HEK293 (cell line): ENCODE data around the gene SCGB1A1.

Experiments
- CTCF ChIA-PET: fragments of 350-600 bp; formaldehyde crosslinking; extraction: SDS; loops from one replicate; lab custom pipeline; 2021; ENCODE audit warnings: antibody characterized with exemption; lab: Yijun Ruan, JAX
- POLR2A ChIA-PET: fragments of 300-600 bp; formaldehyde crosslinking; extraction: SDS; loops from one replicate; lab custom pipeline; 2020; ENCODE audit warnings: antibody characterized with exemption, inconsistent platforms; lab: Yijun Ruan, JAX
- H3K27ac ChIP-seq: fragments of 200-500 bp; sonication (Bioruptor generic); 2 replicates; pipeline ENCODE4 v1.5.1; 2014; ENCODE audit warnings: low read depth, low read length, control low read depth, inconsistent platforms; ENCODE audit errors: extremely low read depth
- H3K36me3 ChIP-seq, 2 experiments: fragments of 200-500 bp in 1 of 2; sonication (Bioruptor generic) in 1 of 2; 1 replicate in 1 of 2; 2 replicates in 1 of 2; pipeline ENCODE4 v1.5.1; 2014 to 2017; ENCODE audit warnings: inconsistent platforms in 2 of 2, low read length in 2 of 2; ENCODE audit not compliant: control insufficient read depth in 2 of 2, insufficient read depth in 1 of 2
- H3K4me1 ChIP-seq: fragments of 200-500 bp; sonication (Bioruptor generic); 2 replicates; pipeline ENCODE4 v1.5.1; 2014; ENCODE audit warnings: mild to moderate bottlenecking, low read length, inconsistent platforms; ENCODE audit not compliant: control insufficient read depth, insufficient read depth
- H3K4me3 ChIP-seq: 2 replicates; pipeline ENCODE4 v1.5.1; 2011; ENCODE audit warnings: low read depth, mild to moderate bottlenecking, control low read depth, low read length, moderate library complexity
- H3K9me3 ChIP-seq: fragments of 200-500 bp; sonication (Bioruptor generic); 2 replicates; pipeline ENCODE4 v1.5.1; 2014; ENCODE audit warnings: low read depth, low read length, inconsistent platforms; ENCODE audit not compliant: control insufficient read depth, insufficient read depth
- EGR2 ChIP-seq: fragments of 450-650 bp; formaldehyde crosslinking; IDR thresholded peaks from 2 replicates; pipeline ENCODE4 v1.5.1; 2016; ENCODE audit warnings: low read depth, missing biosample characterization, missing genetic modification characterization
- KLF1 ChIP-seq: fragments of 450-650 bp; formaldehyde crosslinking; IDR thresholded peaks from 2 replicates; pipeline ENCODE4 v1.5.1; 2016; ENCODE audit warnings: missing biosample characterization, missing genetic modification characterization
- KLF9 ChIP-seq: fragments of 450-650 bp; formaldehyde crosslinking; IDR thresholded peaks from 2 replicates; pipeline ENCODE4 v1.5.1; 2016; ENCODE audit warnings: missing biosample characterization, missing genetic modification characterization, low read depth
- MYNN ChIP-seq: fragments of 450-650 bp; formaldehyde crosslinking; IDR thresholded peaks from 2 replicates; pipeline ENCODE4 v1.5.1; 2016; ENCODE audit warnings: missing biosample characterization, missing genetic modification characterization, borderline replicate concordance
- SALL2 ChIP-seq: fragments of 450-650 bp; formaldehyde crosslinking; IDR thresholded peaks from 2 replicates; pipeline ENCODE4 v1.5.0; 2017; ENCODE audit warnings: missing biosample characterization, mild to moderate bottlenecking, missing genetic modification characterization, borderline replicate concordance
- SP2 ChIP-seq: fragments of 450-650 bp; formaldehyde crosslinking; IDR thresholded peaks from 2 replicates; pipeline ENCODE4 v1.5.1; 2016; ENCODE audit warnings: missing biosample characterization, missing genetic modification characterization
- WT1 ChIP-seq: fragments of 450-650 bp; formaldehyde crosslinking; IDR thresholded peaks from 2 replicates; pipeline ENCODE4 v1.5.1; 2016; ENCODE audit warnings: missing biosample characterization, missing genetic modification characterization
- ZFHX2 ChIP-seq: fragments of 450-650 bp; formaldehyde crosslinking; conservative IDR thresholded peaks from 2 replicates; pipeline ENCODE4 v1.5.1; 2016; ENCODE audit warnings: missing biosample characterization, missing genetic modification characterization
- ZFP41 ChIP-seq: fragments of 450-650 bp; formaldehyde crosslinking; IDR thresholded peaks from 2 replicates; pipeline ENCODE4 v1.5.1; 2016; ENCODE audit warnings: missing biosample characterization, missing genetic modification characterization, borderline replicate concordance
- ZNF10 ChIP-seq: fragments of 450-650 bp; formaldehyde crosslinking; IDR thresholded peaks from 2 replicates; pipeline ENCODE4 v1.5.1; 2017; ENCODE audit warnings: missing biosample characterization, missing genetic modification characterization
- ZNF140 ChIP-seq: fragments of 450-650 bp; formaldehyde crosslinking; IDR thresholded peaks from 2 replicates; pipeline ENCODE4 v1.5.1; 2016; ENCODE audit warnings: missing biosample characterization, missing genetic modification characterization
- ZNF16 ChIP-seq: fragments of 450-650 bp; formaldehyde crosslinking; IDR thresholded peaks from 2 replicates; pipeline ENCODE4 v1.5.1; 2016; ENCODE audit warnings: low read depth, missing biosample characterization, missing genetic modification characterization
- ZNF202 ChIP-seq: fragments of 450-650 bp; formaldehyde crosslinking; IDR thresholded peaks from 2 replicates; pipeline ENCODE4 v1.5.1; 2016; ENCODE audit warnings: missing biosample characterization, missing genetic modification characterization, borderline replicate concordance
- ZNF335 ChIP-seq: fragments of 450-650 bp; formaldehyde crosslinking; conservative IDR thresholded peaks from 2 replicates; pipeline ENCODE4 v1.5.1; 2016; ENCODE audit warnings: missing biosample characterization, missing genetic modification characterization
- ZNF350 ChIP-seq: fragments of 450-650 bp; formaldehyde crosslinking; IDR thresholded peaks from 2 replicates; pipeline ENCODE4 v1.5.0; 2017; ENCODE audit warnings: missing biosample characterization, mild to moderate bottlenecking, missing genetic modification characterization
- ZNF394 ChIP-seq: fragments of 450-650 bp; formaldehyde crosslinking; IDR thresholded peaks from 2 replicates; pipeline ENCODE4 v1.5.1; 2016; ENCODE audit warnings: missing biosample characterization, missing genetic modification characterization, mild to moderate bottlenecking, moderate library complexity, borderline replicate concordance
- ZNF514 ChIP-seq: fragments of 450-650 bp; formaldehyde crosslinking; IDR thresholded peaks from 2 replicates; pipeline ENCODE4 v1.5.1; 2016; ENCODE audit warnings: missing biosample characterization, missing genetic modification characterization
- ZNF791 ChIP-seq: fragments of 450-650 bp; formaldehyde crosslinking; IDR thresholded peaks from 2 replicates; pipeline ENCODE4 v1.5.1; 2016; ENCODE audit warnings: missing biosample characterization, missing genetic modification characterization
- ZSCAN30 ChIP-seq: fragments of 450-650 bp; IDR thresholded peaks from 2 replicates; pipeline ENCODE4 v1.5.1; 2018; ENCODE audit warnings: missing biosample characterization, mild to moderate bottlenecking, missing genetic modification characterization, moderate library complexity
- TF ChIP-seq, protein P1 (sequence below): fragments of 450-650 bp; formaldehyde crosslinking; IDR thresholded peaks from 2 replicates; pipeline ENCODE4 v1.5.1; 2016; ENCODE audit warnings: missing biosample characterization, missing genetic modification characterization, low read depth
- TF ChIP-seq, protein P2 (sequence below): fragments of 450-650 bp; formaldehyde crosslinking; IDR thresholded peaks from 2 replicates; pipeline ENCODE4 v1.5.1; 2016; ENCODE audit warnings: missing biosample characterization, missing genetic modification characterization
- TF ChIP-seq, protein P3 (sequence below): fragments of 450-650 bp; formaldehyde crosslinking; IDR thresholded peaks from 2 replicates; pipeline ENCODE4 v1.5.1; 2016; ENCODE audit warnings: missing biosample characterization, missing genetic modification characterization
- TF ChIP-seq, protein P4 (sequence below): fragments of 450-650 bp; formaldehyde crosslinking; conservative IDR thresholded peaks from 2 replicates; pipeline ENCODE4 v1.5.1; 2016; ENCODE audit warnings: low read depth, missing biosample characterization, missing genetic modification characterization

SCGB1A1 gene

DNA sequence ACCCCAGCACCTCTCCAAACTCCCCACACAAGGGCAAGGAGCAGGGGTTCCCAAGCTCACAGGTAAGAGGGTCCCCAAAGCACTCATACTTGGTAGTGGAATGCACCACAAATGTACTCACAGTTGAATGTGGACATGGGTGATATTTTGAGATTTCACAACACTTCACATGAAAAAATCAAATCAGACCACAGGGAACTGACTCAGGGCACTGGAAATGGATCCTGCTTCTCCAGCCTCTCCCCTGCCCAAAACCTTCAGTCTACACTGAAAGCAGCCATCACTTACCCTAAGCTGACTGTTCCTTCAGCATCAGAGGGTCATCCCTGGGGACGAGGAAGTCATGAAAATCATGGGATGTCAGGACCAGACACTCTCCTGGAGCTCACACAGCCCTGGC is 40.2 kb downstream of the SCGB1A1 start:
- Histone ChIP-seq H3K36me3 (no peaks in the 10 kb centered on the region), H3K4me3 (no peak overlapping the region), H3K27ac (no peak overlapping the region), H3K9me3 (no peaks in the 10 kb centered on the region), H3K4me1 (no peaks in the 10 kb centered on the region)
- ChIA-PET CTCF (interaction anchor here (0.5 to 2.3 kb wide), 4 partner anchors 9 to 1706 kb away, joined by 4 to 11 read pairs (median 4); no protein-coding TSS in a partner anchor), POLR2A (no interaction called here)
- TF ChIP-seq MYNN (tag by site-specific recombination) (no peak), ZNF202 (tag by site-specific recombination) (no peak), SALL2 (tag by site-specific recombination) (no peak), ZSCAN30 (no peak), KLF9 (no peak), ZFP41 (no peak)
- TF ChIP-seq, protein P1, sequence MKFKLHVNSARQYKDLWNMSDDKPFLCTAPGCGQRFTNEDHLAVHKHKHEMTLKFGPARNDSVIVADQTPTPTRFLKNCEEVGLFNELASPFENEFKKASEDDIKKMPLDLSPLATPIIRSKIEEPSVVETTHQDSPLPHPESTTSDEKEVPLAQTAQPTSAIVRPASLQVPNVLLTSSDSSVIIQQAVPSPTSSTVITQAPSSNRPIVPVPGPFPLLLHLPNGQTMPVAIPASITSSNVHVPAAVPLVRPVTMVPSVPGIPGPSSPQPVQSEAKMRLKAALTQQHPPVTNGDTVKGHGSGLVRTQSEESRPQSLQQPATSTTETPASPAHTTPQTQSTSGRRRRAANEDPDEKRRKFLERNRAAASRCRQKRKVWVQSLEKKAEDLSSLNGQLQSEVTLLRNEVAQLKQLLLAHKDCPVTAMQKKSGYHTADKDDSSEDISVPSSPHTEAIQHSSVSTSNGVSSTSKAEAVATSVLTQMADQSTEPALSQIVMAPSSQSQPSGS (tag by site-specific recombination), result no peak

DNA sequence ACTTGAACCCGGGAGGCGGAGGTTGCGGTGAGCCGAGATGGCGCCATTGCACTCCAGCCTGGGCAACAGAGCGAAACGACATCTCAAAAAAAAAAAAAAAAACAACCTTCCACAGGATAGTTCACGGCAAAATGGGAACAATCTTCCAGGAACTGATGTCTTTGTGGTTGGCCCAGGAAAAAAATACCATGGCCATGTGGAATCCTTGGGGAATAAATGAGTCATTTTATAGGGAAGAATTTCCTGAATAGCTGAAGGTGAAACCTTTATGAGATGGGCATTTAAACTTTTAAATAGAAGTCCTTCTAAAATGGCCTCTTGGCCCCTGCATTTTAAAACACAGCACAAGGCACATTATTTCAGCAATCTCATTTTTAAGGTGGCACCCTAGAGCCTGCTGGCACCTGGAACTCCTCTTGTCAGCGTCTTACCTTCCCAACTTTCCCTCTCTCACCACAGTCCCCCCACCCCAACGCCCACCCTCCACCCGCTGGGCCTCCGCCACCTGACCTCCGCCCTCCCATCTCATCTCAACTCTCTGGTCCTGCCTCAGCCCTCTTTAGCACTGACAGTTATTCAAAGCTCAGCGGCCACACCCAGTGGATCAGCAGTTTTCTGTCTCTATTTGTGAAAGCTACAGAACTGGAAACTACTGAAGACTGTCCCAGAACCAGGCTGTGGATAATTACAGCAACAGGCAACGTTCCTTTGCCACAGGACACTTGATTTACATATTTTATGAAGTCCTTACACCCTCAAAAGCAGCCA is 43.1 kb downstream of the SCGB1A1 start:
- ChIA-PET POLR2A (no interaction called here), CTCF (interaction anchor here (1.2 kb wide), 1 partner anchor 81 kb away, joined by 3 read pairs; no protein-coding TSS in a partner anchor)
- no peaks in the 10 kb centered on the region for H3K36me3 ChIP-seq
- TF ChIP-seq ZNF335 (tag by site-specific recombination) (no peak), KLF1 (tag by site-specific recombination) (peak; percentile 58; the same call in 1 of the 2 replicates), EGR2 (peak; percentile 40; the same call in 1 of the 2 replicates), ZFHX2 (tag by site-specific recombination) (peak; percentile 41; the same call in 1 of the 2 replicates)
- TF ChIP-seq, protein P2, sequence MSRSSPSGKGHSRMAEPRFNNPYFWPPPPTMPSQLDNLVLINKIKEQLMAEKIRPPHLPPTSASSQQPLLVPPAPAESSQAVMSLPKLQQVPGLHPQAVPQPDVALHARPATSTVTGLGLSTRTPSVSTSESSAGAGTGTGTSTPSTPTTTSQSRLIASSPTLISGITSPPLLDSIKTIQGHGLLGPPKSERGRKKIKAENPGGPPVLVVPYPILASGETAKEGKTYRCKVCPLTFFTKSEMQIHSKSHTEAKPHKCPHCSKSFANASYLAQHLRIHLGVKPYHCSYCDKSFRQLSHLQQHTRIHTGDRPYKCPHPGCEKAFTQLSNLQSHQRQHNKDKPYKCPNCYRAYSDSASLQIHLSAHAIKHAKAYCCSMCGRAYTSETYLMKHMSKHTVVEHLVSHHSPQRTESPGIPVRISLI (tag by site-specific recombination), result peak; percentile 38; the same call in 1 of the 2 replicates
- TF ChIP-seq, protein P3, sequence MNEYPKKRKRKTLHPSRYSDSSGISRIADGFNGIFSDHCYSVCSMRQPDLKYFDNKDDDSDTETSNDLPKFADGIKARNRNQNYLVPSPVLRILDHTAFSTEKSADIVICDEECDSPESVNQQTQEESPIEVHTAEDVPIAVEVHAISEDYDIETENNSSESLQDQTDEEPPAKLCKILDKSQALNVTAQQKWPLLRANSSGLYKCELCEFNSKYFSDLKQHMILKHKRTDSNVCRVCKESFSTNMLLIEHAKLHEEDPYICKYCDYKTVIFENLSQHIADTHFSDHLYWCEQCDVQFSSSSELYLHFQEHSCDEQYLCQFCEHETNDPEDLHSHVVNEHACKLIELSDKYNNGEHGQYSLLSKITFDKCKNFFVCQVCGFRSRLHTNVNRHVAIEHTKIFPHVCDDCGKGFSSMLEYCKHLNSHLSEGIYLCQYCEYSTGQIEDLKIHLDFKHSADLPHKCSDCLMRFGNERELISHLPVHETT (tag by site-specific recombination), result no peak
- no peak overlapping the region for H3K27ac ChIP-seq
- H3K4me1 ChIP-seq, result no peaks in the 10 kb centered on the region
- H3K9me3 ChIP-seq, result no peaks in the 10 kb centered on the region
- no peak overlapping the region for H3K4me3 ChIP-seq

DNA sequence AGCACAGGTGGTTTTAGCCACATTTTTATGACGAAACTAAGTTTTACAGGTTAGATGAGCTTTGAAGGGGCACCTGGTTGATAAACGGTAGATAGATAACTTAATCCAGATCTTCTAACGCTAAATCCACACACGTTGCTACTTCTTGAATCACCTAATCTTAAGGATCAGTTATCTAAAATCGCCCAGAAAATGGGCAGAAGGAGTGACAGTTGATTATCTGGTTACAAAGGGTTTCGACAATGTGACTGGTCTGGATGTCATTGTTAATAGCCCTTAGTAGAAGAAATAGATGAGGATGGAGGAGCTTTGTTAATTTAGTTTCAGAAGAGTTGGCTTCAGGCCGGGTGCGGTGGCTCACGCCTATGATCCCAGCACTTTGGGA is 43.7 kb downstream of the SCGB1A1 start:
- Histone ChIP-seq H3K27ac (no peak overlapping the region), H3K4me1 (no peaks in the 10 kb centered on the region)
- POLR2A ChIA-PET, result no interaction called here
- TF ChIP-seq ZNF10 (tag by site-specific recombination) (no peak), ZNF140 (tag by site-specific recombination) (no peak), WT1 (tag by site-specific recombination) (no peak), ZNF791 (tag by site-specific recombination) (no peak), SP2 (no peak), ZNF394 (tag by site-specific recombination) (no peak), ZSCAN30 (no peak), ZNF514 (no peak), ZNF16 (tag by site-specific recombination) (no peak), ZNF350 (tag by site-specific recombination) (no peak)
- TF ChIP-seq, protein P4, sequence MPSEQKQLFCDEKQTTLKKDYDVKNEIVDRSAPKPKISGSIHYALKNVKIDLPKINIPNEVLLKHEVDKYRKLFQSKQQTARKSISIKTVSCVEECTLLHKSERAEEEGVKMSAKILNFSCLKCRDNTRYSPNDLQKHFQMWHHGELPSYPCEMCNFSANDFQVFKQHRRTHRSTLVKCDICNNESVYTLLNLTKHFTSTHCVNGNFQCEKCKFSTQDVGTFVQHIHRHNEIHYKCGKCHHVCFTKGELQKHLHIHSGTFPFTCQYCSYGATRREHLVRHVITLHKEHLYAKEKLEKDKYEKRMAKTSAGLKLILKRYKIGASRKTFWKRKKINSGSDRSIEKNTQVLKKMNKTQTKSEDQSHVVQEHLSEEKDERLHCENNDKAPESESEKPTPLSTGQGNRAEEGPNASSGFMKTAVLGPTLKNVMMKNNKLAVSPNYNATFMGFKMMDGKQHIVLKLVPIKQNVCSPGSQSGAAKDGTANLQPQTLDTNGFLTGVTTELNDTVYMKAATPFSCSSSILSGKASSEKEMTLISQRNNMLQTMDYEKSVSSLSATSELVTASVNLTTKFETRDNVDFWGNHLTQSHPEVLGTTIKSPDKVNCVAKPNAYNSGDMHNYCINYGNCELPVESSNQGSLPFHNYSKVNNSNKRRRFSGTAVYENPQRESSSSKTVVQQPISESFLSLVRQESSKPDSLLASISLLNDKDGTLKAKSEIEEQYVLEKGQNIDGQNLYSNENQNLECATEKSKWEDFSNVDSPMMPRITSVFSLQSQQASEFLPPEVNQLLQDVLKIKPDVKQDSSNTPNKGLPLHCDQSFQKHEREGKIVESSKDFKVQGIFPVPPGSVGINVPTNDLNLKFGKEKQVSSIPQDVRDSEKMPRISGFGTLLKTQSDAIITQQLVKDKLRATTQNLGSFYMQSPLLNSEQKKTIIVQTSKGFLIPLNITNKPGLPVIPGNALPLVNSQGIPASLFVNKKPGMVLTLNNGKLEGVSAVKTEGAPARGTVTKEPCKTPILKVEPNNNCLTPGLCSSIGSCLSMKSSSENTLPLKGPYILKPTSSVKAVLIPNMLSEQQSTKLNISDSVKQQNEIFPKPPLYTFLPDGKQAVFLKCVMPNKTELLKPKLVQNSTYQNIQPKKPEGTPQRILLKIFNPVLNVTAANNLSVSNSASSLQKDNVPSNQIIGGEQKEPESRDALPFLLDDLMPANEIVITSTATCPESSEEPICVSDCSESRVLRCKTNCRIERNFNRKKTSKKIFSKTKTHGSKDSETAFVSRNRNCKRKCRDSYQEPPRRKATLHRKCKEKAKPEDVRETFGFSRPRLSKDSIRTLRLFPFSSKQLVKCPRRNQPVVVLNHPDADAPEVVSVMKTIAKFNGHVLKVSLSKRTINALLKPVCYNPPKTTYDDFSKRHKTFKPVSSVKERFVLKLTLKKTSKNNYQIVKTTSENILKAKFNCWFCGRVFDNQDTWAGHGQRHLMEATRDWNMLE (tag by site-specific recombination), result no peak

More for the DNA sequence above, 43.7 kb downstream of the SCGB1A1 start:
- Histone ChIP-seq H3K9me3 (no peaks in the 10 kb centered on the region), H3K36me3 (no peaks in the 10 kb centered on the region), H3K4me3 (no peak overlapping the region)
- CTCF ChIA-PET, result interaction anchor here (0.6 to 1.2 kb wide), 2 partner anchors 80 to 215 kb away, joined by 3 to 4 read pairs; no protein-coding TSS in a partner anchor
